Sigmoid colon (tissue), 4 donors: ENCODE measurements around the gene CSF3R.

Experiments used
- EP300 ChIP-seq, 4 donors: sonication (generic); formaldehyde crosslinking; IDR thresholded peaks; one replicate each; pipeline ENCODE4 v1.6.1; 2017; ENCODE audit warnings: antibody characterized with exemption in 4 of 4
- POLR2A ChIP-seq, 2 donors: fragments of 450-650 bp; IDR thresholded peaks; one replicate each; pipeline ENCODE4 v1.6.1; 2016; ENCODE audit warnings: antibody characterized with exemption in 2 of 2, mild to moderate bottlenecking in 2 of 2, moderate library complexity in 2 of 2

- TF ChIP-seq EP300 (IDR thresholded peaks at IDR 0.05) (no peak), POLR2A (IDR thresholded peaks at IDR 0.05) (no peak)
Observed at GRCh38 chr1:36506276-36506920, 23.7 kb upstream of the CSF3R start.
